Upper lobe of left lung (tissue), 4 donors: Measurements from ENCODE around the gene ZBED5.
A peak's percentile ranks its signal among the peaks of the same experiment; 100 is the strongest.

Source experiments
- CTCF ChIP-seq, 6 experiments: fragments of 450-650 bp in 4 of 6; fragments of 200-600 bp in 2 of 6; sonication (generic) in 2 of 6; IDR thresholded peaks; one replicate each; pipeline ENCODE4 v1.5.1; 2016 to 2019; ENCODE audit warnings: antibody characterized with exemption in 6 of 6
- POLR2A ChIP-seq, 4 donors: fragments of 450-650 bp; IDR thresholded peaks; one replicate each; pipeline ENCODE4 v1.5.1; 2016 to 2017; ENCODE audit warnings: antibody characterized with exemption in 4 of 4, mild to moderate bottlenecking in 2 of 4
- POLR2AphosphoS5 ChIP-seq, 2 donors: sonication (generic); formaldehyde crosslinking; IDR thresholded peaks; one replicate each; pipeline ENCODE4 v1.5.1; 2017; ENCODE audit warnings: antibody characterized with exemption in 2 of 2

GRCh38 chr11:10809373-10810160 is 48.3 kb downstream of the ZBED5 start:
- no peak for TF ChIP-seq POLR2A (IDR thresholded peaks at IDR 0.05)
- peak in 1 of 6 experiments; percentile 8 for TF ChIP-seq CTCF (IDR thresholded peaks at IDR 0.05)
- no peak for TF ChIP-seq POLR2AphosphoS5 (IDR thresholded peaks at IDR 0.05)
